Measurements from ENCODE around the gene KRTAP5-7. TPM values are rescaled to one million over a fixed set of nuclear protein-coding genes. Genes with fewer than 3 reads are reported as not detected.

Gene KRTAP5-7
- total RNA-seq, 1 experiment from 2014 or later = not detected

DNA sequence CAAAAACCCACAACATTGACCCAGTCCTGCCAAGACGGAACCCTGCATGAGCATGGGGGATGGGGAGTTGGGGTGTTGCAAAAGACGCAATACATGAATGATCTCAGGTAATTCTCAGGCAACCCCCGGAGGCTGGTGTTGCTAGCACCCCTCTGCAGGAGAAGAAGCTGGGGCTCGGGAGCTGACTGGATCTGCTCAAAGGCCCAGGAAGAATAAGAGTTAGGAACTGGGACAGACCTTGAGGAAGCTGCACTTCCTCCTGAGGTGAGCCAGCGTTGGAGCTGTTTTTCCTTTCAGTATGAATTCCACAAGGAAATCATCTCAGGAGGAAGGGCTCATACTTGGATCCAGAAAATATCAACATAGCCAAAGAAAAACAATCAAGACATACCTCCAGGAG, 21.1 kb downstream of the KRTAP5-7 start, which contains the start of gene KRTAP5-9:
KRTAP5-9 (plus strand) TSS at position 301 of the 400 bp plus-strand sequence. CDS start 238 bp downstream, outside the sequence.
- Mint-ChIP-seq H3K27ac (ENCODE audit: low read depth, unreplicated experiment) (no peak within 1 kb of the TSS), H3K4me3 (ENCODE audit: unreplicated experiment) (no peak within 1 kb of the TSS), H3K4me1 (ENCODE audit: insufficient read depth, unreplicated experiment) (no peaks in the 10 kb centered on the region), H3K36me3 (ENCODE audit: insufficient read depth, unreplicated experiment) (no peaks in the 10 kb centered on the region), H3K27me3 (ENCODE audit: insufficient read depth, unreplicated experiment) (no peaks in the 10 kb centered on the region), H3K9me3 (ENCODE audit: unreplicated experiment) (peaks cover 10% of the 10 kb centered on the region)
- TF ChIP-seq, protein P1, sequence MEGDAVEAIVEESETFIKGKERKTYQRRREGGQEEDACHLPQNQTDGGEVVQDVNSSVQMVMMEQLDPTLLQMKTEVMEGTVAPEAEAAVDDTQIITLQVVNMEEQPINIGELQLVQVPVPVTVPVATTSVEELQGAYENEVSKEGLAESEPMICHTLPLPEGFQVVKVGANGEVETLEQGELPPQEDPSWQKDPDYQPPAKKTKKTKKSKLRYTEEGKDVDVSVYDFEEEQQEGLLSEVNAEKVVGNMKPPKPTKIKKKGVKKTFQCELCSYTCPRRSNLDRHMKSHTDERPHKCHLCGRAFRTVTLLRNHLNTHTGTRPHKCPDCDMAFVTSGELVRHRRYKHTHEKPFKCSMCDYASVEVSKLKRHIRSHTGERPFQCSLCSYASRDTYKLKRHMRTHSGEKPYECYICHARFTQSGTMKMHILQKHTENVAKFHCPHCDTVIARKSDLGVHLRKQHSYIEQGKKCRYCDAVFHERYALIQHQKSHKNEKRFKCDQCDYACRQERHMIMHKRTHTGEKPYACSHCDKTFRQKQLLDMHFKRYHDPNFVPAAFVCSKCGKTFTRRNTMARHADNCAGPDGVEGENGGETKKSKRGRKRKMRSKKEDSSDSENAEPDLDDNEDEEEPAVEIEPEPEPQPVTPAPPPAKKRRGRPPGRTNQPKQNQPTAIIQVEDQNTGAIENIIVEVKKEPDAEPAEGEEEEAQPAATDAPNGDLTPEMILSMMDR (IDR thresholded peaks at IDR 0.05; ENCODE audit: unreplicated experiment) = no peak
- ChIA-PET POLR2A (no interaction called here), CTCF (no interaction called here)
- BruUV-seq (replicated peaks) = no TSS peak
- intact Hi-C loops (cut with micrococcal nuclease) = no loop called here
- DNase-seq (ENCODE audit: unreplicated experiment) = no peak

DNA sequence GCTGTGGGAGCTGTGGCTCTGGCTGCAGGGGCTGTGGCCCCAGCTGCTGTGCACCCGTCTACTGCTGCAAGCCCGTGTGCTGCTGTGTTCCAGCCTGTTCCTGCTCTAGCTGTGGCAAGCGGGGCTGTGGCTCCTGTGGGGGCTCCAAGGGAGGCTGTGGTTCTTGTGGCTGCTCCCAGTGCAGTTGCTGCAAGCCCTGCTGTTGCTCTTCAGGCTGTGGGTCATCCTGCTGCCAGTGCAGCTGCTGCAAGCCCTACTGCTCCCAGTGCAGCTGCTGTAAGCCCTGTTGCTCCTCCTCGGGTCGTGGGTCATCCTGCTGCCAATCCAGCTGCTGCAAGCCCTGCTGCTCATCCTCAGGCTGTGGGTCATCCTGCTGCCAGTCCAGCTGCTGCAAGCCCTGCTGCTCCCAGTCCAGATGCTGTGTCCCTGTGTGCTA, 21.7 kb downstream of the KRTAP5-7 start:
- TF ChIP-seq, protein P1 (IDR thresholded peaks at IDR 0.05; ENCODE audit: unreplicated experiment) = no peak
- no peak for DNase-seq (ENCODE audit: unreplicated experiment)
- no peaks in the 10 kb centered on the region for H3K4me1 Mint-ChIP-seq (ENCODE audit: insufficient read depth, unreplicated experiment)
- CTCF ChIA-PET = no interaction called here
- intact Hi-C loops (cut with micrococcal nuclease) = no loop called here
- H3K9me3 Mint-ChIP-seq (ENCODE audit: unreplicated experiment) = peaks cover 10% of the 10 kb centered on the region
- no peak overlapping the region for H3K4me3 Mint-ChIP-seq (ENCODE audit: unreplicated experiment)
- H3K27me3 Mint-ChIP-seq (ENCODE audit: insufficient read depth, unreplicated experiment) = no peaks in the 10 kb centered on the region
- POLR2A ChIA-PET = no interaction called here
- H3K36me3 Mint-ChIP-seq (ENCODE audit: insufficient read depth, unreplicated experiment) = no peaks in the 10 kb centered on the region
- no TSS peak for BruUV-seq (replicated peaks)
- no peak overlapping the region for H3K27ac Mint-ChIP-seq (ENCODE audit: low read depth, unreplicated experiment)

DNA sequence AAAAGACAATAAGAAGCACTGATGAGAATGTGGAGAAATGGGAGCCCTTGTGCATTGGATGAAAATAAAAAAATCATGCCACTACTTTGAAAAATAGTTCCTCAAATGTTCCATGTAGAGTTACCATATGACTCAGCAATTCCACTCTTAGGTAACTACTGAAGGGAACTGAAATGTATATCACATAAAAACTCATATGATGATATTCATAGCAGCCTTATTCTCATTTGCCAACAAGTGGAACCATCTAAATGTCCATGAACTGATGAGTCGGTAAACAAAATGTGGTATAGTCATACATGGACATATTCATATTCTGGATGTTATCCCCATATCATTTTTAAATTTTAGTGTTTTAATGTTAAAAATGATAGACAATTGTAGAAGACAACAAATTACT, 24.6 kb downstream of the KRTAP5-7 start:
- Mint-ChIP-seq H3K27ac (ENCODE audit: low read depth, unreplicated experiment) (no peak overlapping the region), H3K27me3 (ENCODE audit: insufficient read depth, unreplicated experiment) (no peaks in the 10 kb centered on the region), H3K4me3 (ENCODE audit: unreplicated experiment) (no peak overlapping the region), H3K9me3 (ENCODE audit: unreplicated experiment) (peaks cover under 1% of the 10 kb centered on the region), H3K36me3 (ENCODE audit: insufficient read depth, unreplicated experiment) (no peaks in the 10 kb centered on the region), H3K4me1 (ENCODE audit: insufficient read depth, unreplicated experiment) (no peaks in the 10 kb centered on the region)
- DNase-seq (ENCODE audit: unreplicated experiment) = no peak
- intact Hi-C loops (cut with micrococcal nuclease) = no loop called here
- no TSS peak for BruUV-seq (replicated peaks)
- POLR2A ChIA-PET = interaction anchor here (1.0 kb wide), 1 partner anchor 9 kb away, joined by 5 read pairs; no protein-coding TSS in a partner anchor
- CTCF ChIA-PET = no interaction called here
- TF ChIP-seq, protein P1 (IDR thresholded peaks at IDR 0.05; ENCODE audit: unreplicated experiment) = no peak

DNA sequence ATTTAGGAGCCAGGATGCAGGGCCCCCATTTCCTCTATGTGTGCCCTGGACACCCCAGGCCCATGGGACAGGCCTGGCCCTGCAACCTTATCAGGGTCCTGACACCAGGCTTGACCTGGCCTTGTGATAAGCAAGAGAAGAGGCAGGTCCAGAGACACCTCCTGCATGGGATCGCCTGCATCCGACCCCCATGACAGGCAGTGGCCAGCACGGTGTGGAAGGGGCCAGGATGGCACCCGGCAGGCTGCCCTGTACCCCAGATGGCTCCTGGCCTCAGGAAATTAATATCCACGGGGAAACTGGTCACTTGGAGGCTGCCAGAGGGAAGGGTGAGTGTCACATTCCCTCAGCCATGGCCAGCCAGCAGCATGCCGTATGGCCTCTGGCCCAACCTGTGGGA, 27.9 kb downstream of the KRTAP5-7 start:
- Mint-ChIP-seq H3K36me3 (ENCODE audit: insufficient read depth, unreplicated experiment) (no peaks in the 10 kb centered on the region), H3K9me3 (ENCODE audit: unreplicated experiment) (no peaks in the 10 kb centered on the region), H3K4me1 (ENCODE audit: insufficient read depth, unreplicated experiment) (no peaks in the 10 kb centered on the region), H3K27me3 (ENCODE audit: insufficient read depth, unreplicated experiment) (no peaks in the 10 kb centered on the region), H3K4me3 (ENCODE audit: unreplicated experiment) (no peak overlapping the region), H3K27ac (ENCODE audit: low read depth, unreplicated experiment) (no peak overlapping the region)
- ChIA-PET POLR2A (no interaction called here), CTCF (no interaction called here)
- no peak for DNase-seq (ENCODE audit: unreplicated experiment)
- BruUV-seq (replicated peaks) = no TSS peak
- TF ChIP-seq, protein P1 (IDR thresholded peaks at IDR 0.05; ENCODE audit: unreplicated experiment) = no peak
- intact Hi-C loops (cut with micrococcal nuclease) = no loop called here

Data from MCF 10A (cell line).